Vagina (tissue), 2 donors: ENCODE results near the gene TADA2B.

ENCODE experiments used
- POLR2A ChIP-seq, 2 donors: fragments of 450-650 bp; IDR thresholded peaks; one replicate each; pipeline ENCODE4 v1.6.1; 2017; ENCODE audit warnings: antibody characterized with exemption in 2 of 2, mild to moderate bottlenecking in 2 of 2, moderate library complexity in 2 of 2
- POLR2AphosphoS5 ChIP-seq, 2 donors: sonication (generic); formaldehyde crosslinking; IDR thresholded peaks; one replicate each; pipeline ENCODE4 v1.9.0; 2017; ENCODE audit warnings: antibody characterized with exemption in 2 of 2, mild to moderate bottlenecking in 2 of 2, low read depth in 1 of 2; ENCODE audit not compliant: insufficient read depth in 1 of 2
- TF ChIP-seq, protein P1 (sequence below), 3 experiments: fragments of 450-650 bp in 2 of 3; fragments of 200-600 bp in 1 of 3; sonication (generic) in 1 of 3; IDR thresholded peaks; one replicate each; pipeline ENCODE4 v1.5.1; 2017 to 2019; ENCODE audit warnings: antibody characterized with exemption in 3 of 3, mild to moderate bottlenecking in 2 of 3, moderate library complexity in 2 of 3

DNA sequence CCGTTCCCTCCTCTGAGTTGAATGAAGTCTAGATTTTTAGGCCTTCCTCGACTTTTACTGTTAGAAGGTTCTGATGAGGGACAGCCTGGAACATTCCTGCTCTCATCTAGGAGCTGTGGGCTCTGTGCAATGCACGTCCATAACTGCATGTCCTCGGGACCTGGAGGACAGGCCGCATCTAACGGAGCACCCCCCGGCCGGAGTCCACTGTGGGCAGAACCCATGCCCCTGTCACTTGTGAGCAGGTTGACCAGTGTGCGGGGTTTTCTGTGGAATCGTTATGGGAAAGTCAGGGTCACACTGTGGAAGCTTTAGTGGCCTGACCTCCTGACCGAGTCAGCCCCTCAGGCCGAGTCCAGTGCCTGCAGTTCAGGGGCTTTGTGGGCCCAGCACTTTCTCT, 19.3 kb upstream of the TADA2B start:
- TF ChIP-seq POLR2A (IDR thresholded peaks at IDR 0.05) = no peak
- TF ChIP-seq, protein P1, sequence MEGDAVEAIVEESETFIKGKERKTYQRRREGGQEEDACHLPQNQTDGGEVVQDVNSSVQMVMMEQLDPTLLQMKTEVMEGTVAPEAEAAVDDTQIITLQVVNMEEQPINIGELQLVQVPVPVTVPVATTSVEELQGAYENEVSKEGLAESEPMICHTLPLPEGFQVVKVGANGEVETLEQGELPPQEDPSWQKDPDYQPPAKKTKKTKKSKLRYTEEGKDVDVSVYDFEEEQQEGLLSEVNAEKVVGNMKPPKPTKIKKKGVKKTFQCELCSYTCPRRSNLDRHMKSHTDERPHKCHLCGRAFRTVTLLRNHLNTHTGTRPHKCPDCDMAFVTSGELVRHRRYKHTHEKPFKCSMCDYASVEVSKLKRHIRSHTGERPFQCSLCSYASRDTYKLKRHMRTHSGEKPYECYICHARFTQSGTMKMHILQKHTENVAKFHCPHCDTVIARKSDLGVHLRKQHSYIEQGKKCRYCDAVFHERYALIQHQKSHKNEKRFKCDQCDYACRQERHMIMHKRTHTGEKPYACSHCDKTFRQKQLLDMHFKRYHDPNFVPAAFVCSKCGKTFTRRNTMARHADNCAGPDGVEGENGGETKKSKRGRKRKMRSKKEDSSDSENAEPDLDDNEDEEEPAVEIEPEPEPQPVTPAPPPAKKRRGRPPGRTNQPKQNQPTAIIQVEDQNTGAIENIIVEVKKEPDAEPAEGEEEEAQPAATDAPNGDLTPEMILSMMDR (IDR thresholded peaks at IDR 0.05) = no peak
- no peak for TF ChIP-seq POLR2AphosphoS5 (IDR thresholded peaks at IDR 0.05; ENCODE audit: insufficient read depth in 1 of 2, low read depth in 1 of 2)
